Epithelial cell of proximal tubule (primary cell): ENCODE data around the gene TOR3A. TPM values are rescaled to one million over a fixed set of nuclear protein-coding genes. Genes with fewer than 3 reads are reported as not detected.

Experiments used
- DNase-seq: peaks from one replicate; pipeline ENCODE4 v3.0.0-alpha.2; 2011; ENCODE audit warnings: low read depth
- H3K4me3 ChIP-seq: 2 replicates; pipeline ENCODE4 v1.5.1; 2011; ENCODE audit warnings: low read depth, mild to moderate bottlenecking, low read length
- total RNA-seq: library from RNA; depleted of rRNA; stranded (reverse); fragments of >200 nt; gene quantifications from 2 replicates; pipeline ENCODE4 v1.2.3, GENCODE V29; 2015
- TF ChIP-seq, protein P1 (sequence below): conservative IDR thresholded peaks from 2 replicates; pipeline ENCODE4 v1.5.1; 2012; ENCODE audit warnings: low read depth, mild to moderate bottlenecking, low read length

TOR3A gene
- total RNA-seq, 1 donor from 2014 or later: 83.1 TPM

DNA sequence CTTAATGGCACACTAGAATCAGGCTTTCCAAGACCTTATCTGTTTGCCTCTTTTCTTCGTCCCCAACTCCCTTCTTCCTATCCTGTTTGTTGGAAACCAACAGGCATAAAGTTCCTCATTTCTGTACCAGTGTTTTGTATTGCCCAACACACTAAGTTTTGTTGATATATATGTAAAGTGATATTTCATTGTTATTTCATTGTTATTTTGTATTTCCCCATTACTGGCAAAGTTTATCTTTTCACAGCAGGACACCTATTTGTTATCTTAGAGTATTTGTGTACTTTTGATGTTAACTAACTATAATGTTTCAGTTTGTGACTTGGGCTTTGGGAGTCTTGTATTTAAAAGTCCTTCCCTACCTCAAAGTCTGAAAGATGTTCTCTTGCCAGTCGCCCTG is 29.1 kb upstream of the TOR3A start:
- no peak overlapping the region for H3K4me3 ChIP-seq
- TF ChIP-seq, protein P1, sequence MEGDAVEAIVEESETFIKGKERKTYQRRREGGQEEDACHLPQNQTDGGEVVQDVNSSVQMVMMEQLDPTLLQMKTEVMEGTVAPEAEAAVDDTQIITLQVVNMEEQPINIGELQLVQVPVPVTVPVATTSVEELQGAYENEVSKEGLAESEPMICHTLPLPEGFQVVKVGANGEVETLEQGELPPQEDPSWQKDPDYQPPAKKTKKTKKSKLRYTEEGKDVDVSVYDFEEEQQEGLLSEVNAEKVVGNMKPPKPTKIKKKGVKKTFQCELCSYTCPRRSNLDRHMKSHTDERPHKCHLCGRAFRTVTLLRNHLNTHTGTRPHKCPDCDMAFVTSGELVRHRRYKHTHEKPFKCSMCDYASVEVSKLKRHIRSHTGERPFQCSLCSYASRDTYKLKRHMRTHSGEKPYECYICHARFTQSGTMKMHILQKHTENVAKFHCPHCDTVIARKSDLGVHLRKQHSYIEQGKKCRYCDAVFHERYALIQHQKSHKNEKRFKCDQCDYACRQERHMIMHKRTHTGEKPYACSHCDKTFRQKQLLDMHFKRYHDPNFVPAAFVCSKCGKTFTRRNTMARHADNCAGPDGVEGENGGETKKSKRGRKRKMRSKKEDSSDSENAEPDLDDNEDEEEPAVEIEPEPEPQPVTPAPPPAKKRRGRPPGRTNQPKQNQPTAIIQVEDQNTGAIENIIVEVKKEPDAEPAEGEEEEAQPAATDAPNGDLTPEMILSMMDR: no peak
- DNase-seq: no peak

DNA sequence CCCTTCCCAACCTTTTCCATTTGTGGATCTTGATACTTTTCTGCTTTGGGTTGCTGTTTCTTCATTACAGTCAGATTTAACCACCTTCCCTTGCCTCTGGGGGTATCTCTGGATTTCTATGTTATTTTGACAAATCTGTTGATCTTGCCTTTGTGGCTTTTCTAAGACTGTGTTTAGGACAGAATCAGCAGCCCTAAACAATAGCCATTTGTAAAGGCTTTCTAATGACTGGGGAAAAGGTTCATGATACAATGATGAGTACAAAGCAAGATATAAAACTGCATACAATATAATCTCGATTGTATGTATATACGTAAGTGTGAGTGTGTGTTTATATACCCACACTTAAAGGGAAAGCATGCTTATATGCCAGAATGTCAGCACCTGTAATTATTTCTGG is 28.4 kb upstream of the TOR3A start:
- TF ChIP-seq, protein P1: no peak
- H3K4me3 ChIP-seq: no peak overlapping the region
- DNase-seq: no peak

GRCh38 chr1:179055937-179056336 is 25.9 kb upstream of the TOR3A start:
- TF ChIP-seq, protein P1: no peak
- DNase-seq: no peak
- H3K4me3 ChIP-seq: no peak overlapping the region

- TF ChIP-seq, protein P1: no peak
- no peak overlapping the region for H3K4me3 ChIP-seq
- DNase-seq: no peak
These were observed 23.1 kb upstream of the TOR3A start for GRCh38 chr1:179058487-179059483.

- H3K4me3 ChIP-seq: no peak overlapping the region
- TF ChIP-seq, protein P1: no peak
- DNase-seq: no peak
These were observed 20.2 kb upstream of the TOR3A start for GRCh38 chr1:179061360-179062282.

GRCh38 chr1:179066471-179066870 is 15.4 kb upstream of the TOR3A start:
- no peak overlapping the region for H3K4me3 ChIP-seq
- DNase-seq: no peak
- TF ChIP-seq, protein P1: no peak
